HG03108 (cell line): Measurements from ENCODE around the gene PRKCE.

Experiments used
- ATAC-seq: cut with Tn5 transposase; IDR thresholded peaks from one replicate; pipeline ENCODE4 v1.9.1; 2021; ENCODE audit warnings: moderate library complexity; ENCODE audit not compliant: unreplicated experiment

PRKCE gene

DNA sequence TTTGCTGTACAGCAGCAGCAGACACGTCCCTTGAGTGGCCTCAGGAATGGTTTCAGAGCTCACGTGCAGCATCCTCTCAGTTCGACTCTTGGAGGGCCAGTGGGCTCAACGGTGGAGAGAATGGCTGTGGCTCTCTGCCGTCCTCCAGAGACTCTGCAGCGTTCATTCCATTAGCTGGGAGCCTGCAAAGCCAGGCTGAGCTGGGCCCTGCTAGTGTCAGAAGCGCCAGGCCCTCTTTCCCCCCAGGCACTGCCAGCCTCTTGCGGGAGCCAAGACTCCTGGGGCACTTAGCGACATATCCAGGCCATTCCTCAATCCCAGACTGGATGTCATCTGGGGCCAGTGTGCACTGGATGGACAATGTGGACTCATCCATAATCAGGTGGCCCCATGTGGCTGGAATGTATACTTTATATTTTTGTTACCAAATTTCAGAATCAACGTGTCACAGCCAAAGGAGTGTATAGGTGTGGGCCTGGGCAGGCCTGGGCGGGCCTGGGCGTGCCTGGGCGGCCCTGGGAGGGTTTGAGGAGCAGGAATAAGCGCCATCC lies 520.6 kb downstream of the PRKCE start:
- ATAC-seq = no peak

GRCh38 chr2:46173030-46173429 lies 521.6 kb downstream of the PRKCE start:
- no peak for ATAC-seq

- ATAC-seq = no peak
Observed at GRCh38 chr2:46173636-46174250, 522.3 kb downstream of the PRKCE start.

- ATAC-seq = no peak
Observed at GRCh38 chr2:46174345-46175170, 523.1 kb downstream of the PRKCE start.

DNA sequence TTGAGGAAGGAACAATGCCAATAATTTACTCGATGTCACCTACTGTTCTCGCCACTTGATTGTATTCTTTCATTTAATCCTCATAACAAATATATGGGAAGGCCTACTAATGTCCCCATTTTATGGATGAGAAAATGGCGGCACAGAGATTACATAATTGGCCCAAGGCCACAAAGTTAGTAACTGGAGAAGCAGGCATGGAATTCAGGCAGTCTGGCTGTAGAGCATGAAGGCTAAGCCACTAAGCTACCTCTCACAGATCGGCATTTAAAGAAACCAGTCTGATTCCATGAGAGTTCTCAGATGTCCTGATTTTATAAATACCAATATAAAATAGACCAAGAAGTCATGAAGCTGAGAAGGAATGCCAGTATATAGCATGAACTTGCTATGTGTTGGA lies 523.9 kb downstream of the PRKCE start:
- no peak for ATAC-seq

GRCh38 chr2:46177461-46178089 lies 526.1 kb downstream of the PRKCE start:
- ATAC-seq = no peak

GRCh38 chr2:46179037-46179621 lies 527.7 kb downstream of the PRKCE start:
- no peak for ATAC-seq

DNA sequence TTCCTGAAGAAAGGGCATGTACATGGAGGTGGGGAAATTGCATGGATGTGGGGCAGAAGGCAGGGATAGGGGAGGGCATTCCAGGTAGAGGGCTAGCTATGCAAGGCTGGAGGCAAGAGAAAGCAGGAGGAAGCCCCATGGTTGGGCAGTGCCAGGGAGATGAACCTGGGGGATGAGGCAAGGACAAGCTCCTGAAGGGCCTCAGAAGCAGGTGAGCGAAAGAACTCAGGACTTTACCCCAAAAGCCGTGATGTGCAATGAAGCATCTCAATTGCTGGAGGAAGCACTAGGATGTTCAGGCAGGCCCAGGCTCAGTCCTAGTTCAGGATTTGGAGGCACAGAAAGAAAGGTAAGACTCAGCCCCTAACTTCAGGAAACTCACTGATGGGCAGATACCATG lies 528.7 kb downstream of the PRKCE start:
- ATAC-seq = no peak

DNA sequence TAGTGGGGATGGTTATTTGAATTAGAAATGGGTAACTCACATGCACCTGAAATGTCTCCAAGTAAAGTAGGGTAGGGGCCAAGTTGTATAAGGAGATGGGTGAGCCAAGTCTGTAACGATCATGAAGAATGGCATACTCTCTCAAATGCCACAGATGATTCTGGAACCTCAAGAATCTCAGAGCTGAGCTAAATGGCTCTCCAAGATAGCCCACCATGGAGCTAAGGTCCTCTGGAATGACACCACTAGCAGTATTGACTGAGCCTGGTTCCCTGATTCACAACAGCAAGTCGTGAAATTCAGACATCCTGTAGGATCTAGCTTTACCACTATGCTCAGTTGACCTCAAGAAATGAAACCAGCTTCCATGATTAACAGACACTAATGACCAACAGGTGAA lies 529.8 kb downstream of the PRKCE start:
- ATAC-seq = no peak

DNA sequence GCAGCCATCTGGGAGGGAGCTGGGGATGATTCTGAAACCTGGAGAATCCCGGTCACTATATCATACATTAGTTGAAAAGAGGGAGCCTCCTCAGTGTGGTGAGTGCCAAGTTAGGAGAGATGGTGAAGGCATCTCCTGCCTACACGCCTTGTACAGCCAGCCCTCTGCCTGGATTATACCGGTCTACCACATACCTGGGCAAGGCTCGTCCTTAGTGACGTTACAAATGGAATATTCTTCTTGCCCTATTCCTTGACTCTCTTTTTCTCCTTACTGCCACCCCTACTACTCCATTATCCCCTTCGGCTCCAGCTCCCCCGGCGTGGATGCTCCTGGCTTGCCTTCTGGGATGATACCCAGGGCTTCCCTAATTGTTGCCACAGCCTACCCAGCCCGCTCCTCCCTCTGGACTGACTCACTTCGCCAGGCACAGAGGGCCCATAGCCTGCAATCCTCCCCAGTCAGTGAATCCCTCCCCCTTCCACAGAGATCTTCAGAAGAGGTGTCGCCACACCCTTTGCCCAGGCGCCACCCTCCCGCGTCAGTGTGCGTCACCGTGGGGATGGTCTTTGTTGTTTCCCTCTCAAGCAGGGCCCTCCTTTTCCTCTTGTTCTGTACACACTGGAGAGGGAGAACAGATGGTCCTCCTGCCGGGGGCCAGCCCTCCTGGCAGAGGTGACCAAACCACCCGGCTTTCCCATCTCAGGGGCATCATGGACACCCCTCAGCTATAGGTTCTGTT lies 530.5 kb downstream of the PRKCE start:
- ATAC-seq = no peak

- no peak for ATAC-seq
Observed at GRCh38 chr2:46183426-46183825, 532.0 kb downstream of the PRKCE start.

DNA sequence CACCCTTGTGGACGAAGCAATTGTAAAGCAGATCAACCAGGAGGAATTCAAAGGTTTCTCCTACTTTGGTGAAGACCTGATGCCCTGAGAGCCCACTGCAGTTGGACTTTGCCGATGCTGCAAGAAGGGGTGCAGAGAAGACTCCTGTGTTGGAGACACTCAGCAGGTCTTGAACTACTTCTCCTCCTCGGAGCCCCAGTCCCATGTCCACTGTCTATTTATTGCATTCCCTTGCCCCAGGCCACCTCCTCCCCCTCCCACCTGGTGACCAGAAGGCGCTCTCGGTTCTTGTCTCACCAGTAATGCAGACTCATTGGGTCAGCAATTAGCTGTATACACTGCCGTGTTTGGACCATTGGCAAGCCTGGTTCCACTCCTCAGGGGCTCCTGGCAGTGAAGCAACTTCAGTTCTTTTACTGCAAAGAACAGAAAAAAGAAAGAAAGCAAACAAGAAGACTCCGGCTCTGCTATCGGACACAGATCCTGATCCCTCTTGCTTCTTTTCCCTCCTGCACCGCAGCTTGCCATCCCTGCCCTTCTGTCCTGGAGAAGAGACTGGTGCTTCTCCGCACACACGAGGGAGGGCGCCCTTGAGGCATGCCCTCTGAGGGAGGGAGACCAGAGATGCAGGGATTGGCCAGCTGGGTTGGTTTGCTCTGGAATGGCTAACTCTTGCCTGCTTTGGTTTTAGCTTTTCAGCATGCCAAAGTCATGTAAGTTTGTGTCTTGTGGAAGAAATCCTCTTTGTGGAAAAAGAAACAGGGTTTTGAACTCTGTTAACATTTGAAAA lies 533.5 kb downstream of the PRKCE start:
- ATAC-seq = no peak

DNA sequence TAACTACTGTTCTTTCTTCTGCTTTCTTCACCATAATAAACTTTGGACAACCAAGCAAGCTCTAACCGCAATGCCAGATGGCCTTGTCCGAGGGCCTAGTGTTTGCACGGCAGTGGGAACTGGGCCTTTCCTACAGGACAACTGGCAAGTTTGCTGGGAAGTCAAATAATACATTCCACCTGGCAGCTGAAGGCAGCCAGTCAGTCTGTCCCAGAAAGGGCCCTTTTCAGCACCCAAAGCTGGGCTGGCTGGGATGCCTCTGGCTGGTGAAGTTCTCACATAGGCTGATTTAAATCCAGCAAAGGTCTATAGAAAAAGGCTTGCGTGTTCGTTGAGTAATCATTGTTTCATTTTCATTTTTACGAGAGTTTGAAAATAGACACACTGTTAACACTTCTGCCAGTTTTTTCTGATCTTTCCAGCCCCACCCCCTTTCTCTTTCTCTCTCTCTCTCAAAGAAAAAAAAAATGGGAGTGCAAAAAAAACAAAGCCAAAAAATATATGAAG lies 535.7 kb downstream of the PRKCE start:
- ATAC-seq = peak; percentile 77

DNA sequence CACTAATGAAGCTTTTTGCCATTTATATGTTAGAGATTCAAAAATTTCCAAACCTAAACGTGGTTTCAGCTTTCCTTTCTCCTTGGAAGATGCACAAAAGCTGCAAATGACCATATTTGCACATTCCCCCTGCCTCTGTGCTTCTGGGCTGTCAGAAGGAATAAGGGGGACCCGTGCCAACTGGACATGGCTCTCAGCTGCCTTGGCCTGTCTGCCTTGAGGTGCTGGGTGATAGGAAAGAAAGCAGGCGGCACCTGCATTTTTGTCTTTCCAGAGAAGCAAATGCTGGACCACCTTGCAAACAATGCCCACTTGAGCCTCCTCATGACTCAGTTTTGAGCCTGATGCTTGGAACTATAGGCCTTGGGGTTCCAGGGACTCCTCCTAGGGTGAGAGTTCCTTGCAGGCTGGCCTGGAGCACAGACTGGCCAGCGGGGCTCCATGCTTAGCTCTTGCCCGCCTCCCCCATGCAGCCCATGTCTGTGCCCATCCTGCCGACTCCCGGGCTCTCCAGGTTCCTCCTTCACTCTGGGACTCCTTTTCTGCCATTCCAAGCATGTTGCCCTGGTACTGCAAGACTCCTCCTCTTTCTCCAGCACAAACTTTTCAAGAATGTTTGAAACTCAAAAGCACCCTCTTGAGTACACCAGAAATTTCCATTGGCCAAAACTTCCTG lies 536.7 kb downstream of the PRKCE start:
- ATAC-seq = no peak

DNA sequence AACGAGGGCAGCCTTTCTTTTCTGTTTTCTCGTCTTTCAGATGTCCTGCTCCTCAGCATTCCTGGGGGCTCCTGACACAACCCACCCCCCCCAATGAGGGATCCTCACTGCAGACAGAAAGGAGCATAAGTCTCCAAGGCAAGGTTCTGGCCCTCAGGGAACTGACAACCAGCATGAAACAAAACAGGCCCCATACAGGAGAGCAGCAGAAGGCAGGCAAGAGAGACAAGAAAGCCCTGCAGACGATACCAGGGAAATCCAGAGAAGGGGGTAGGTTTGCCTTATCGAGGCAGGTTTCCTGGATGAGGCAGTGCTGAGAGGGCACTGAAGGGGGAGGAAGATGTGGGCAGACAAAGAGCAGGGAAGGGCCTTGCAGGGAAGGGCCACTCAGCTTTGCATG lies 541.9 kb downstream of the PRKCE start:
- ATAC-seq = no peak

- ATAC-seq = no peak
Observed at GRCh38 chr2:46193855-46194254, 542.4 kb downstream of the PRKCE start.

- ATAC-seq = no peak
Observed at GRCh38 chr2:46194856-46195255, 543.4 kb downstream of the PRKCE start.

DNA sequence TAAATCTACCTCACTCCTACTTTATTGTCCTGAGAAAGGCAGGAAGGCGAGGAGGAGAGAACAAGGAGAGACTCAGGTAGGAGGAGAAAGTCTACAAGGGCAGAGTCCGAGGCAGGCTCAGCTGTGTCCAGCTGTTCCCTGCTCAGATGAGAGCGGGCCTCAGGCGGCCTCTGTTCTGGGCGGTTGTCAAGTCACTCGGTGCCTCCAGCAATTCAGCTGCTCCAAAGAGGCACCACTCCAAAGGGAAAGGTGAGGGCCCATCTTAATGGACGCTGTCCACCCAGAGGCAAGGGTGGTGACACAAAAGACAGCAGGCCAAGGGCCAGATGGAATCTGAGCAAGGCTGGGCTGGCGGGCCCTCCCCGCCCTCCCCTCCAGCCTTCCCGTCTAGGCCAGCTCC lies 544.3 kb downstream of the PRKCE start:
- no peak for ATAC-seq

DNA sequence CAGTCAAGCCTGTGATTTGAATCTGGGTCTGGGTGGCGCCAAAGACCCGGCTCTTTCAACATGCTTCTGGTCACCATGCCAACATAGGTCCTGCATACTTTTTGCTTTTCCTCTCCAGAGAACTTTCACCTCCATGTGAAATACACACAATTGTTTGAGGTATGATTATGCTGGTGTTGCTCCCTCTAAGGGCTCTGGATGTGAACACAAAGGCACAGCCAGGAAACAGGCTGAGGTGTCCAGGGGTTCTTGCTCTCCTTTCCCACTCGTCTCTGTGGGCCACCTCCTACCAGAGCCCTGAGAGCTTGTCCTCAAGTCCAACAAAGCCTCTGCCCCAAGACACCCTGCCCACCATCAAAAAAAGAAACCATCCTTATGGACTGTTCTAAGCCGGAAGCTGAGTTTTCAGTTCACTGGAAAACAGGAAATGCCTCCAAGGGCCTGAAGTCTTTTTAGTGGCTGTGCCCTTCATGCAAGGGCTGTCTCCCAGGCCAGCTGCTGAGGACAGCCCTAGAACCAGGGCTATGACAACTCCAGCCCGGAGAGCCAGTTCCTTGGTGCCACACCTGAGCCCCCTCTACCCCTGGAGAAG lies 545.5 kb downstream of the PRKCE start:
- ATAC-seq = no peak
